ENCODE data around the gene CTIF. TPM values are rescaled to one million over a fixed set of nuclear protein-coding genes. Genes with fewer than 3 reads are reported as not detected.
"Not testable (repeated sequence)": the region's sequence is repeated elsewhere in the genome, so short reads cannot be mapped to it uniquely, and the experiment has no call there.

The CTIF gene
- polyA plus RNA-seq, 3 donors = 0.38 to 8.7 (median 1.2) TPM

DNA sequence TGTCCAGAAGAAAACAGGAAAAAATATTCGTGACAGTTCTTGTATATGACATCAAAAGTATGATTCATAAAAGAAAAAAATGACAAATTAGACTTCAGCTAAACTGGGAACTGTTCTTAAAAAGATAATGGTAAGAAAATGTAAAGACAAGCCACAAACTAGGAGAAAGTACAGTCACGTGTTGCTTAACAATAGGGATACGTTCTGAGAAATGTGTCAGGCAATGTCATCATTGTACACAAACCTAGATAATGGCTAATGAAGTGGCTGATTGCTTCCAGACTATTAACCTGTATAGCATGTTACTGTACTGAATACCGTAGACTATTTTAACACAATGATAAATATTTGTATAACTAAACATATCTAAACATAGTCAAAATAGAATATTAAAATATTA, 35.9 kb upstream of the CTIF start:
- H2AFZ ChIP-seq (ENCODE audit: insufficient read depth, low read depth, low read length, poor library complexity, severe bottlenecking) = no peak overlapping the region
- H3K27me3 Mint-ChIP-seq (ENCODE audit: low read depth in 3 of 3) = peaks cover 0 to 5% (median 3%) of the 10 kb centered on the region in 3 donors
- H3K27me3 ChIP-seq (ENCODE audit: control insufficient read depth in 2 of 2, insufficient read depth in 2 of 2, low read length in 2 of 2) = no peaks in the 10 kb centered on the region
- peaks cover 2% of the 10 kb centered on the region for H3K4me1 Mint-ChIP-seq
- H3K4me2 ChIP-seq (replicated peaks; ENCODE audit: extremely low read depth, low read length, poor library complexity, severe bottlenecking) = no peak overlapping the region
- TF ChIP-seq, protein P1, sequence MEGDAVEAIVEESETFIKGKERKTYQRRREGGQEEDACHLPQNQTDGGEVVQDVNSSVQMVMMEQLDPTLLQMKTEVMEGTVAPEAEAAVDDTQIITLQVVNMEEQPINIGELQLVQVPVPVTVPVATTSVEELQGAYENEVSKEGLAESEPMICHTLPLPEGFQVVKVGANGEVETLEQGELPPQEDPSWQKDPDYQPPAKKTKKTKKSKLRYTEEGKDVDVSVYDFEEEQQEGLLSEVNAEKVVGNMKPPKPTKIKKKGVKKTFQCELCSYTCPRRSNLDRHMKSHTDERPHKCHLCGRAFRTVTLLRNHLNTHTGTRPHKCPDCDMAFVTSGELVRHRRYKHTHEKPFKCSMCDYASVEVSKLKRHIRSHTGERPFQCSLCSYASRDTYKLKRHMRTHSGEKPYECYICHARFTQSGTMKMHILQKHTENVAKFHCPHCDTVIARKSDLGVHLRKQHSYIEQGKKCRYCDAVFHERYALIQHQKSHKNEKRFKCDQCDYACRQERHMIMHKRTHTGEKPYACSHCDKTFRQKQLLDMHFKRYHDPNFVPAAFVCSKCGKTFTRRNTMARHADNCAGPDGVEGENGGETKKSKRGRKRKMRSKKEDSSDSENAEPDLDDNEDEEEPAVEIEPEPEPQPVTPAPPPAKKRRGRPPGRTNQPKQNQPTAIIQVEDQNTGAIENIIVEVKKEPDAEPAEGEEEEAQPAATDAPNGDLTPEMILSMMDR (IDR thresholded peaks at IDR 0.05) = no peak
- no peak overlapping the region for H3K27ac Mint-ChIP-seq
- no peak overlapping the region for H3K4me3 Mint-ChIP-seq
- no CpG with 5 or more reads among the region's 4 CpGs for WGBS (ENCODE audit: insufficient coverage)
- intact Hi-C loops (cut with micrococcal nuclease) = no loop called here
- no peak for DNase-seq
- H3K36me3 ChIP-seq (replicated peaks in 1 of 2; ENCODE audit: control insufficient read depth in 1 of 2, insufficient read depth in 2 of 2, low read length in 2 of 2) = no peaks in the 10 kb centered on the region
- no peaks in the 10 kb centered on the region for H3K4me1 ChIP-seq (ENCODE audit: control insufficient read depth in 1 of 2, insufficient read depth in 2 of 2, low read length in 2 of 2)
- H3K79me2 ChIP-seq (ENCODE audit: insufficient read depth, low read length) = no peaks in the 10 kb centered on the region
- no peak overlapping the region for H3K9ac ChIP-seq (ENCODE audit: insufficient read depth, low read length, poor library complexity, severe bottlenecking)
- H3K27ac ChIP-seq (ENCODE audit: low read depth in 1 of 2, low read length in 2 of 2) = no peak overlapping the region
- peaks cover 17 to 30% (median 23%) of the 10 kb centered on the region in 7 donors for H3K9me3 Mint-ChIP-seq
- peaks cover 6 to 11% of the 10 kb centered on the region in 2 donors for H3K9me3 ChIP-seq (replicated peaks in 1 of 2; ENCODE audit: control insufficient read depth in 1 of 2, insufficient read depth in 1 of 2, low read length in 2 of 2)
- no peak overlapping the region for H3K4me3 ChIP-seq (replicated peaks in 1 of 3; ENCODE audit: low read depth in 2 of 3, low read length in 3 of 3)
- H4K20me1 ChIP-seq (ENCODE audit: insufficient read depth, low read length) = no peaks in the 10 kb centered on the region
- H3K36me3 Mint-ChIP-seq = no peaks in the 10 kb centered on the region

DNA sequence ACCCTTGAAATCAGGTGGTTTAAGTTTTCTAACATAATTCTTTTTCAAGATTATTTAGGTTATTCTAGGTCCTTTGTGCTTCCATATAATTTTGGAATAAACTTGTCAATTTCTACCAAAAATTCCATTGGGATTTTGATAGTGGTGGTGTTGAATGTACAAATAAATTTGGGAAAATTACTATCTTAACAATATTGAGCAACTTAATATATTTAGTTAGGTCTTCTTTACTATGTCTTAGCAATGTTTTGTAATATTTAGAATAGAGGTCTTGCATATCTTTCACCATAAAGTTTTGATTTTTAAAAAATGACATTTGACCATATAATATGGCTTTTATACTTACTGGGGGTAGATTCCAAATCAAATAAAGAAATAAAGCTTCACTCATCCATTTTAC, 34.0 kb upstream of the CTIF start:
- no peaks in the 10 kb centered on the region for H3K27me3 ChIP-seq (ENCODE audit: control insufficient read depth in 2 of 2, insufficient read depth in 2 of 2, low read length in 2 of 2)
- H3K79me2 ChIP-seq (ENCODE audit: insufficient read depth, low read length) = no peaks in the 10 kb centered on the region
- H3K4me3 ChIP-seq (replicated peaks in 1 of 3; ENCODE audit: low read depth in 2 of 3, low read length in 3 of 3) = no peak overlapping the region
- H3K4me1 ChIP-seq (ENCODE audit: control insufficient read depth in 1 of 2, insufficient read depth in 2 of 2, low read length in 2 of 2) = no peaks in the 10 kb centered on the region
- peaks cover 0 to 5% (median 3%) of the 10 kb centered on the region in 3 donors for H3K27me3 Mint-ChIP-seq (ENCODE audit: low read depth in 3 of 3)
- H3K4me2 ChIP-seq (replicated peaks; ENCODE audit: extremely low read depth, low read length, poor library complexity, severe bottlenecking) = no peak overlapping the region
- H3K4me1 Mint-ChIP-seq = peaks cover 3% of the 10 kb centered on the region
- H3K4me3 Mint-ChIP-seq = no peak overlapping the region
- no peak overlapping the region for H3K9ac ChIP-seq (ENCODE audit: insufficient read depth, low read length, poor library complexity, severe bottlenecking)
- TF ChIP-seq, protein P1 (IDR thresholded peaks at IDR 0.05) = no peak
- no peak overlapping the region for H2AFZ ChIP-seq (ENCODE audit: insufficient read depth, low read depth, low read length, poor library complexity, severe bottlenecking)
- no peak overlapping the region for H3K27ac ChIP-seq (ENCODE audit: low read depth in 1 of 2, low read length in 2 of 2)
- DNase-seq = no peak
- H3K36me3 ChIP-seq (replicated peaks in 1 of 2; ENCODE audit: control insufficient read depth in 1 of 2, insufficient read depth in 2 of 2, low read length in 2 of 2) = no peaks in the 10 kb centered on the region
- intact Hi-C loops (cut with micrococcal nuclease) = no loop called here
- no peaks in the 10 kb centered on the region for H4K20me1 ChIP-seq (ENCODE audit: insufficient read depth, low read length)
- H3K27ac Mint-ChIP-seq = no peak overlapping the region
- H3K36me3 Mint-ChIP-seq = no peaks in the 10 kb centered on the region
- H3K9me3 ChIP-seq (replicated peaks in 1 of 2; ENCODE audit: control insufficient read depth in 1 of 2, insufficient read depth in 1 of 2, low read length in 2 of 2) = peaks cover 6 to 11% of the 10 kb centered on the region in 2 donors
- peaks cover 19 to 35% (median 24%) of the 10 kb centered on the region in 7 donors for H3K9me3 Mint-ChIP-seq

DNA sequence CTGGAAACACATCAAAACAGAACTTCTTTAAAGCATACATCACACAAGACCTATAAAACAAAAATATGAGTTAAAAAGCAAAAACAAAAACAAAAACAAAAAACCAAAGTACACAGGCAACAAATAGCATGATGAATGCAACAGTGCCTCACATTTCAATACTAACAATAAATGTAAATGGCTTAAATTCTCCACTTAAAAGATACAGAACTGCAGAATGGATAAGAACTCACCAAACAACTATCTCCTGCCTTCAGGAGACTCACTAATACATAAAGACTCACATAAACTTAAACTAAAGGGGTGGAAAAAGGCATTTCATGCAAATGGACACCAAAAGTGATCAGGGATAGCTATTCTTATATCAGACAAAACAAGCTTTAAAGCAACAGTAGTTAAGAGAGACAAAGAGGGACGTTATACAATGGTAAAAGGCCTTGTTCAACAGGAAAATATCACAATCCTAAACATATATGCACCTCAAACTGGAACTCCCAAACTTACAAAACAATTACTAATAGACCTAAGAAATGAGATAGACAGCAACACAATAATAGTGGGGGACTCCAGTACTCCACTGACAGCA, 31.8 kb upstream of the CTIF start:
- DNase-seq; H3K27me3 Mint-ChIP-seq (ENCODE audit: low read depth in 3 of 3); H4K20me1 ChIP-seq (ENCODE audit: insufficient read depth, low read length); H3K4me3 Mint-ChIP-seq; H3K27ac ChIP-seq (ENCODE audit: low read depth in 1 of 2, low read length in 2 of 2); H3K36me3 Mint-ChIP-seq; intact Hi-C loops (cut with micrococcal nuclease); H3K79me2 ChIP-seq (ENCODE audit: insufficient read depth, low read length); H3K27ac Mint-ChIP-seq; H3K36me3 ChIP-seq (replicated peaks in 1 of 2; ENCODE audit: control insufficient read depth in 1 of 2, insufficient read depth in 2 of 2, low read length in 2 of 2); H3K27me3 ChIP-seq (ENCODE audit: control insufficient read depth in 2 of 2, insufficient read depth in 2 of 2, low read length in 2 of 2); H3K4me1 Mint-ChIP-seq; H3K9ac ChIP-seq (ENCODE audit: insufficient read depth, low read length, poor library complexity, severe bottlenecking); H3K4me3 ChIP-seq (replicated peaks in 1 of 3; ENCODE audit: low read depth in 2 of 3, low read length in 3 of 3); H3K4me1 ChIP-seq (ENCODE audit: control insufficient read depth in 1 of 2, insufficient read depth in 2 of 2, low read length in 2 of 2); H3K4me2 ChIP-seq (replicated peaks; ENCODE audit: extremely low read depth, low read length, poor library complexity, severe bottlenecking); H2AFZ ChIP-seq (ENCODE audit: insufficient read depth, low read depth, low read length, poor library complexity, severe bottlenecking): not testable (repeated sequence)
- H3K9me3 Mint-ChIP-seq = peaks cover 21 to 35% (median 23%) of the 10 kb centered on the region in 7 donors
- WGBS (ENCODE audit: insufficient coverage) = no CpG with 5 or more reads among the region's 1 CpG
- peaks cover 6 to 11% of the 10 kb centered on the region in 2 donors for H3K9me3 ChIP-seq (replicated peaks in 1 of 2; ENCODE audit: control insufficient read depth in 1 of 2, insufficient read depth in 1 of 2, low read length in 2 of 2)
